Amygdala (tissue), 56 donors: ENCODE data around the gene MEX3A.

Experiments
- DNase-seq, 56 donors: peaks; one replicate each; lab custom pipeline; 2025; lab: John Stamatoyannopoulos, UW

Gene MEX3A

DNA sequence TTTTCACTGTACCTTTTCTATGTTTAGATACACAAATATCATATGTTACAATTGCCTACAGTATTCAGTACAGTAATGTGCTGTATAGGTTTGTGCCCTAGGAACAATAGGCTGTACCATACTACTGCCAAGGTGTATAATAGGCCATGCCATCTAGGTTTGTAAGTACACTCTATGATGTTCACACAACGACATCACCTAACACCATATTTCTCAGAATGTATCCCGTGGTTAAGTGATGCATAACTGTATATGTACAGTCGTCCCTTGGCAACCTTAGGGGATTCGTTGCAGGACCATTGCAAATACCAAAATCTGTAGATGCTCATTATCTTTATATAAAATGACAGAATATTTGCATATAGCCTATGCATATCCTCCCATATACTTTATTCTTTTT lies 55.7 kb downstream of the MEX3A start:
- DNase-seq: no peak

DNA sequence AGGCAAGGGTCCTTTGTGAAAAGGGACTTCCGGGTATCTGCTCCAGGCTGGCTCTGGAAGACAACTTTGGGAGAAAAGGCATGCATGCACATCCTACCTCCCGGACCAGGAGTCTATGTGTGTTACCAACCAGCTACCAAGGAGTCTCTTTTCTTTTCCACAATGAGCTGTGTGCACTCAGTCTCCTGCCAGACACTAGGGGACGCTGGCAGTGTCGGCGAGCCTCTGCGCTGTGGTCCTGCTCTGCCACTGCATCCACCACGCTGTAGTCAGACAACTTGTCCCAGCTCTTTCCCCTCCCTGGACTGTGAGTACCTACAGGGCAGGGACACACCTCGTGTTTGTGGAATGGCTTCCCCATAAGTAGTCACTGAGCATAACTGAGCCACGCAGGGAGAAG lies 56.4 kb downstream of the MEX3A start:
- peak in 14 of 56 donors; percentile 0 to 41 (median 8) for DNase-seq

DNA sequence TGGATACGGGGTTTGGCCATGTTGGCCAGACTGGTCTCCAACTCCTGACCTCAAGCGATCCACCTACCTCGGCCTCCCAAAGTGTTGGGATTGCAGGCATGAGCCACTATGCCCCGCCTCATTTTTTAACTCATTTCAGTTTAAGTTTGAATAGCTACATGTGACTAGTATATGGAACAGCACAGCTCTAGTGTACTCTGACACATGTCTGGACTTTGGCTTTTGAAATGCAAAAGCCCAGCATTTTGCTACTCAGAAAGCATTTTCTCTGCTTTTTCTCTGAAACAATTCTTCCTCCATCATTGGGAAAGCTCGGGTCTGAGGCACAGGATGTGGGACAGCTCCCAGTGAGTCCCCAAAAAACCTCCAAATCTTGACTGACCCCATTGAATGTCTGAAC lies 57.5 kb downstream of the MEX3A start:
- no peak for DNase-seq
